Measurements from ENCODE around the gene TOM1.

The TOM1 gene

GRCh38 chr22:35288116-35288515 lies 11.6 kb upstream of the TOM1 start:
- H3K4me1 ChIP-seq (ENCODE audit: insufficient read depth, low read length), result no peaks in the 10 kb centered on the region
- no peaks in the 10 kb centered on the region for H3K9me3 ChIP-seq (ENCODE audit: low read length)
- H3K27me3 ChIP-seq (ENCODE audit: insufficient read depth, low read length), result no peaks in the 10 kb centered on the region
- no peak overlapping the region for H2AFZ ChIP-seq (ENCODE audit: low read depth, low read length)
- peaks cover 74% of the 10 kb centered on the region for H3K36me3 ChIP-seq (ENCODE audit: insufficient read depth, low read length)
- H3K4me3 ChIP-seq (ENCODE audit: low read length), result no peak overlapping the region

- Histone ChIP-seq H3K9me3 (ENCODE audit: low read length) (no peaks in the 10 kb centered on the region), H3K36me3 (ENCODE audit: insufficient read depth, low read length) (peaks cover 68% of the 10 kb centered on the region), H3K4me1 (ENCODE audit: insufficient read depth, low read length) (no peaks in the 10 kb centered on the region), H2AFZ (ENCODE audit: low read depth, low read length) (no peak overlapping the region), H3K4me3 (ENCODE audit: low read length) (no peak overlapping the region), H3K27me3 (ENCODE audit: insufficient read depth, low read length) (no peaks in the 10 kb centered on the region)
Measured at GRCh38 chr22:35292786-35293185, 6.9 kb upstream of the TOM1 start.

- Histone ChIP-seq H2AFZ (ENCODE audit: low read depth, low read length) (no peak overlapping the region), H3K9me3 (ENCODE audit: low read length) (no peaks in the 10 kb centered on the region), H3K4me3 (ENCODE audit: low read length) (no peak overlapping the region), H3K4me1 (ENCODE audit: insufficient read depth, low read length) (peaks cover 7% of the 10 kb centered on the region), H3K36me3 (ENCODE audit: insufficient read depth, low read length) (peaks cover 50% of the 10 kb centered on the region), H3K27me3 (ENCODE audit: insufficient read depth, low read length) (no peaks in the 10 kb centered on the region)
Measured at GRCh38 chr22:35296051-35296450, 3.6 kb upstream of the TOM1 start.

GRCh38 chr22:35299217-35299672 lies 449 bp upstream of the TOM1 start:
- Histone ChIP-seq H3K27me3 (ENCODE audit: insufficient read depth, low read length) (no peaks in the 10 kb centered on the region), H3K9me3 (ENCODE audit: low read length) (no peaks in the 10 kb centered on the region), H3K4me1 (ENCODE audit: insufficient read depth, low read length) (peaks cover 9% of the 10 kb centered on the region), H3K36me3 (ENCODE audit: insufficient read depth, low read length) (peaks cover 26% of the 10 kb centered on the region), H3K4me3 (ENCODE audit: low read length) (peak overlapping the region; percentile 68), H2AFZ (ENCODE audit: low read depth, low read length) (no peak overlapping the region)

- Histone ChIP-seq H2AFZ (ENCODE audit: low read depth, low read length) (no peak overlapping the region), H3K4me1 (ENCODE audit: insufficient read depth, low read length) (peaks cover 13% of the 10 kb centered on the region), H3K9me3 (ENCODE audit: low read length) (no peaks in the 10 kb centered on the region), H3K36me3 (ENCODE audit: insufficient read depth, low read length) (peaks cover 9% of the 10 kb centered on the region), H3K4me3 (ENCODE audit: low read length) (no peak overlapping the region), H3K27me3 (ENCODE audit: insufficient read depth, low read length) (no peaks in the 10 kb centered on the region)
Measured at GRCh38 chr22:35301372-35301874, 1.7 kb downstream of the TOM1 start.

- Histone ChIP-seq H2AFZ (ENCODE audit: low read depth, low read length) (no peak overlapping the region), H3K36me3 (ENCODE audit: insufficient read depth, low read length) (peaks cover 5% of the 10 kb centered on the region), H3K4me1 (ENCODE audit: insufficient read depth, low read length) (peaks cover 19% of the 10 kb centered on the region), H3K9me3 (ENCODE audit: low read length) (no peaks in the 10 kb centered on the region), H3K4me3 (ENCODE audit: low read length) (no peak overlapping the region), H3K27me3 (ENCODE audit: insufficient read depth, low read length) (no peaks in the 10 kb centered on the region)
Measured at GRCh38 chr22:35303029-35303624, 3.4 kb downstream of the TOM1 start.

GRCh38 chr22:35305525-35306070 lies 5.9 kb downstream of the TOM1 start:
- H3K4me3 ChIP-seq (ENCODE audit: low read length), result no peak overlapping the region
- H3K36me3 ChIP-seq (ENCODE audit: insufficient read depth, low read length), result peaks cover 4% of the 10 kb centered on the region
- H3K27me3 ChIP-seq (ENCODE audit: insufficient read depth, low read length), result no peaks in the 10 kb centered on the region
- peaks cover 14% of the 10 kb centered on the region for H3K4me1 ChIP-seq (ENCODE audit: insufficient read depth, low read length)
- H2AFZ ChIP-seq (ENCODE audit: low read depth, low read length), result no peak overlapping the region
- H3K9me3 ChIP-seq (ENCODE audit: low read length), result no peaks in the 10 kb centered on the region

GRCh38 chr22:35306350-35306967 lies 6.8 kb downstream of the TOM1 start:
- peaks cover 12% of the 10 kb centered on the region for H3K4me1 ChIP-seq (ENCODE audit: insufficient read depth, low read length)
- peaks cover 4% of the 10 kb centered on the region for H3K36me3 ChIP-seq (ENCODE audit: insufficient read depth, low read length)
- no peak overlapping the region for H3K4me3 ChIP-seq (ENCODE audit: low read length)
- no peaks in the 10 kb centered on the region for H3K27me3 ChIP-seq (ENCODE audit: insufficient read depth, low read length)
- H2AFZ ChIP-seq (ENCODE audit: low read depth, low read length), result no peak overlapping the region
- H3K9me3 ChIP-seq (ENCODE audit: low read length), result no peaks in the 10 kb centered on the region

- Histone ChIP-seq H3K4me1 (ENCODE audit: insufficient read depth, low read length) (peaks cover 13% of the 10 kb centered on the region), H3K4me3 (ENCODE audit: low read length) (no peak overlapping the region), H3K27me3 (ENCODE audit: insufficient read depth, low read length) (no peaks in the 10 kb centered on the region), H2AFZ (ENCODE audit: low read depth, low read length) (no peak overlapping the region), H3K9me3 (ENCODE audit: low read length) (no peaks in the 10 kb centered on the region), H3K36me3 (ENCODE audit: insufficient read depth, low read length) (peaks cover 4% of the 10 kb centered on the region)
Measured at GRCh38 chr22:35307372-35307771, 7.7 kb downstream of the TOM1 start.

- Histone ChIP-seq H2AFZ (ENCODE audit: low read depth, low read length) (no peak overlapping the region), H3K4me3 (ENCODE audit: low read length) (no peak overlapping the region), H3K36me3 (ENCODE audit: insufficient read depth, low read length) (peaks cover 3% of the 10 kb centered on the region), H3K27me3 (ENCODE audit: insufficient read depth, low read length) (no peaks in the 10 kb centered on the region), H3K9me3 (ENCODE audit: low read length) (no peaks in the 10 kb centered on the region), H3K4me1 (ENCODE audit: insufficient read depth, low read length) (peaks cover 14% of the 10 kb centered on the region)
Measured at GRCh38 chr22:35307892-35308291, 8.2 kb downstream of the TOM1 start.

- H3K4me1 ChIP-seq (ENCODE audit: insufficient read depth, low read length), result peaks cover 14% of the 10 kb centered on the region
- H3K4me3 ChIP-seq (ENCODE audit: low read length), result no peak overlapping the region
- no peaks in the 10 kb centered on the region for H3K36me3 ChIP-seq (ENCODE audit: insufficient read depth, low read length)
- H3K27me3 ChIP-seq (ENCODE audit: insufficient read depth, low read length), result no peaks in the 10 kb centered on the region
- no peak overlapping the region for H2AFZ ChIP-seq (ENCODE audit: low read depth, low read length)
- H3K9me3 ChIP-seq (ENCODE audit: low read length), result no peaks in the 10 kb centered on the region
Measured at GRCh38 chr22:35308480-35309021, 8.9 kb downstream of the TOM1 start.

- no peaks in the 10 kb centered on the region for H3K36me3 ChIP-seq (ENCODE audit: insufficient read depth, low read length)
- no peak overlapping the region for H3K4me3 ChIP-seq (ENCODE audit: low read length)
- no peak overlapping the region for H2AFZ ChIP-seq (ENCODE audit: low read depth, low read length)
- H3K9me3 ChIP-seq (ENCODE audit: low read length), result no peaks in the 10 kb centered on the region
- H3K27me3 ChIP-seq (ENCODE audit: insufficient read depth, low read length), result no peaks in the 10 kb centered on the region
- peaks cover 14% of the 10 kb centered on the region for H3K4me1 ChIP-seq (ENCODE audit: insufficient read depth, low read length)
Measured at GRCh38 chr22:35310556-35311550, 11.2 kb downstream of the TOM1 start.
